T-cell (primary cell): Measurements from ENCODE around the gene STAT4. TPM values are rescaled to one million over a fixed set of nuclear protein-coding genes. Genes with fewer than 3 reads are reported as not detected.

Source experiments
- ATAC-seq, 4 experiments: fragments of 200-7000 bp in 3 of 4; fragments of 150-1000 bp in 1 of 4; cut with Tn5 transposase; replicated peaks in 1 of 4; 1 replicate in 3 of 4; 2 replicates in 1 of 4; pipeline ENCODE4 v1.10.0; 2021; ENCODE audit warnings: moderate library complexity in 3 of 4, mild to moderate bottlenecking in 2 of 4, moderate number of reproducible peaks in 1 of 4
- CTCF ChIA-PET, 2 donors: fragments of 300-600 bp; sonication (Branson Sonifier 250); formaldehyde crosslinking; loops; one replicate each; lab custom pipeline; 2022; ENCODE audit warnings: antibody characterized with exemption in 2 of 2; lab: Charles Lee
- POLR2A ChIA-PET, 2 donors: fragments of 300-600 bp; sonication (Branson Sonifier 250); formaldehyde crosslinking; loops; one replicate each; lab custom pipeline; 2022; ENCODE audit warnings: antibody characterized with exemption in 2 of 2; lab: Charles Lee
- DNase-seq, 35 experiments: peaks; one replicate each; pipeline versions ENCODE4 v3.0.0 to v3.0.0-alpha.2; 2013 to 2023
- H3K27ac ChIP-seq: one replicate; pipeline ENCODE4 v1.5.1; 2013; ENCODE audit warnings: low read length
- H3K27me3 ChIP-seq, 2 experiments: replicated peaks in 1 of 2; 1 replicate in 1 of 2; 2 replicates in 1 of 2; pipeline versions ENCODE4 v1.6.1 to v1.7.0; 2013; ENCODE audit warnings: low read length in 1 of 2, mixed read lengths in 1 of 2; ENCODE audit not compliant: control insufficient read depth in 2 of 2, insufficient read depth in 2 of 2; ENCODE audit errors: extremely low read depth in 1 of 2
- H3K36me3 ChIP-seq, 2 donors: 1 replicate in 1 of 2; 2 replicates in 1 of 2; pipeline versions ENCODE4 v1.6.1 to v1.7.0; 2013; ENCODE audit warnings: low read length in 1 of 2; ENCODE audit not compliant: control insufficient read depth in 2 of 2, insufficient read depth in 1 of 2; ENCODE audit errors: extremely low read depth in 1 of 2
- H3K4me1 ChIP-seq, 2 experiments: 1 replicate in 1 of 2; 2 replicates in 1 of 2; pipeline versions ENCODE4 v1.6.1 to v1.7.0; 2013; ENCODE audit warnings: low read length in 2 of 2, mixed read lengths in 1 of 2; ENCODE audit not compliant: insufficient read depth in 2 of 2, control insufficient read depth in 1 of 2; ENCODE audit errors: extremely low read depth in 1 of 2
- H3K4me3 ChIP-seq, 2 donors: 1 replicate in 1 of 2; 2 replicates in 1 of 2; pipeline versions ENCODE4 v1.5.1 to v1.7.0; 2013; ENCODE audit warnings: mild to moderate bottlenecking in 2 of 2, low read length in 1 of 2, moderate library complexity in 1 of 2; ENCODE audit not compliant: control insufficient read depth in 1 of 2; ENCODE audit errors: extremely low read depth in 1 of 2
- H3K9me3 ChIP-seq: 2 replicates; pipeline ENCODE4 v1.7.0; 2013
- H3K27ac Mint-ChIP-seq, 2 donors: one replicate each; pipeline ENCODE4 v1.8.0; 2020 to 2021; ENCODE audit warnings: mild to moderate bottlenecking in 2 of 2, mixed read lengths in 2 of 2
- H3K27me3 Mint-ChIP-seq, 2 donors: one replicate each; pipeline ENCODE4 v1.8.0; 2021 to 2022; ENCODE audit warnings: mixed read lengths in 2 of 2
- H3K36me3 Mint-ChIP-seq: one replicate; pipeline ENCODE4 v1.8.0; 2021; ENCODE audit warnings: mixed read lengths
- H3K4me1 Mint-ChIP-seq, 3 donors: one replicate each; pipeline ENCODE4 v1.8.0; 2020 to 2022; ENCODE audit warnings: mixed read lengths in 3 of 3, mild to moderate bottlenecking in 1 of 3
- H3K4me3 Mint-ChIP-seq, 3 donors: one replicate each; pipeline ENCODE4 v1.8.0; 2020 to 2022; ENCODE audit warnings: mild to moderate bottlenecking in 3 of 3, mixed read lengths in 3 of 3, moderate library complexity in 3 of 3
- H3K9me3 Mint-ChIP-seq, 3 donors: one replicate each; pipeline ENCODE4 v1.8.0; 2020 to 2022; ENCODE audit warnings: mixed read lengths in 3 of 3
- WGBS: methylation state at CpG from one replicate; pipeline ENCODE4 v1.1.5; 2013; ENCODE audit warnings: missing lambda C conversion rate; ENCODE audit not compliant: insufficient coverage; 5-methylcytosine and 5-hydroxymethylcytosine counted together
- total RNA-seq, 35 experiments: library from RNA in 6 of 35; stranded (reverse) in 6 of 35; fragments of 120-200 nt in 1 of 35; gene quantifications; one replicate each; pipeline versions ENCODE4 v1.2.1 to v1.2.4 and lab custom pipeline; 2013 to 2026

The STAT4 gene
- total RNA-seq, 5 donors from 2014 or later (not counting 1 experiment from before 2014, with no cell fraction given) = 79.5 to 141 (median 91.7) TPM

DNA sequence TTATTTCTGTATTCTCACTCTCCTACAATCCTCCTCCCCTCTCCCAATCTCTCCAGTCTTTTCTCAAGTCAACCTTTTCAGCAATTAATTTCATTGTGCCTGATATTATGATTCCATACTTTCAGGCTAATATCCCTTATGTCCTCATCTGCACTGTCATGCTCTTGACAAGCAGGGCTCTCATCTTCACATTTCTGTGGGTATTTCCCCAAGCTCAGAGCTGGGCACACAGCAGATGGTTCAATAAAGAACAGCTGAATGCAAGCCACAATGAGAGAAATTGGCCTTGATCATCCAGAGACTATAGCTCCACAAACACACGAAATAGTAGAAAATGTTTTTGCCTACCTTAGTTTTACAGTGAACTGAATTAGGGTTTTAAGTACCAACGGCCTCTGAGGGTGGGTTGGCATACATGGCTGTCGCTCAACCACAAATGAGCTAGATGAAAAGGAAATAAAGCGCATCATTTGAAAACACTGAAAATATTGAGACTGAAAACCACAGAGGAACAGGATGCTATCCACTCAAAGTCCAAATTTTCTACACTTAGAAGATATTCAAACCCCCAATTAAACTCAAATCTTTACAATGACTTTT is 89.3 kb downstream of the STAT4 start:
- POLR2A ChIA-PET = interaction anchor here (0.5 to 1.4 kb wide), 7 partner anchors 9 to 624 kb away, joined by 3 to 14 read pairs (median 4); partner anchors contain the start of gene STAT4 (in 1 of the 2)
- Histone ChIP-seq H3K9me3 (no peaks in the 10 kb centered on the region), H3K27ac (peak overlapping the region; percentile 74), H3K27me3 (no peaks in the 10 kb centered on the region), H3K4me1 (peaks cover 39 to 53% of the 10 kb centered on the region in 2 experiments), H3K4me3 (no peak overlapping the region), H3K36me3 (peaks cover 0 to 16% of the 10 kb centered on the region in 2 donors)
- Mint-ChIP-seq H3K27me3 (no peaks in the 10 kb centered on the region), H3K27ac (peak overlapping the region; percentile 97 to 98), H3K4me1 (peaks cover 68 to 77% (median 74%) of the 10 kb centered on the region in 3 donors), H3K9me3 (no peaks in the 10 kb centered on the region), H3K36me3 (peaks cover 48% of the 10 kb centered on the region), H3K4me3 (peak overlapping the region; percentile 7 to 67 (median 59))
- DNase-seq (peak in 31 of 35 experiments; percentile 11 to 65 (median 37)), ATAC-seq (peak; percentile 80 to 87 (median 84))
- no CpG with 5 or more reads among the region's 4 CpGs for WGBS
- CTCF ChIA-PET = interaction anchor here (0.6 to 4.9 kb wide), 15 partner anchors 8 to 462 kb away, joined by 3 to 63 read pairs (median 5); no protein-coding TSS in a partner anchor

DNA sequence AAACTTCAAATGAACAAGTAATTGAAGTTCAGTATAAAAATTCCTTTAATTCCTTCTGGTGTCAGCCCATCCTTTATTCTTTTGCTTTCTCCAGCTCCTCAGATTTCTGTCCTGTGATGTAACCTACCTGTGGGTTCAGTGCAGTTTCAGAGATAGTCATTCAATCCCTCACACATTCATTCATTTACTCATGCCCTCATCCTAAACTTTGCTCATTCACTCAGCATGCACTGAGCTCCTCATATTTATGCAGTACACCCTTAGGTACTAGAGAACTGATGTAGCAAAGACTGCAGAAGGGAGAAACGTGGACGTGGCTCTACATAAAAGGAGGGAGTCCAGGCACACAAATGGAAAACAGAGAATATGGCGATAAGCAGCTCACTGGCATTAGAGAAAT is 91.5 kb downstream of the STAT4 start:
- peaks cover 43% of the 10 kb centered on the region for H3K36me3 Mint-ChIP-seq
- H3K27ac Mint-ChIP-seq = peak overlapping the region; percentile 65 to 84
- no peak for ATAC-seq

DNA sequence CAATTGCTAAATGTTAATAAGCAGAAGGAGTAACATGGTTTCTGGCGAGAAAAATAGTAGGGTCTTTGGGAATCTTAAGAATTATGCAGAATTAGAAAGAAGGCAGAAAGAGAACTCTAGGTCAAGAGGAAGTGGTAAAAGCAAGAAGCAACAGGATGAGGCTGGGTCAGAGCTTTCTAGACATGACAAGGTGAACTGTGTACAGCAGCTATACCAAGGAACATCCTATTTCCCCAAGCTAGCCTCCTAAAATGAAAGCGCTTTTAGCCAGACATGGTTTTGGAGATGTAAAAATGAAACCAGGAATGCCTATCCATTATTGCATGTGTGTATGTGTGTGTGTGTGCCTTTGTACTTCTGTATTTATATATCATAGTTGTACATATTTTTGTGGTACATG is 94.6 kb downstream of the STAT4 start:
- ChIA-PET CTCF (interaction anchor here in 1 of 2 donors (0.7 to 1.2 kb wide), 2 partner anchors 93 to 99 kb away, joined by 3 to 5 read pairs; no protein-coding TSS in a partner anchor), POLR2A (interaction anchor here in 1 of 2 donors (1.0 kb wide), 1 partner anchor 15 kb away, joined by 5 read pairs; no protein-coding TSS in a partner anchor)
- Histone ChIP-seq H3K4me1 (peaks cover 18 to 29% of the 10 kb centered on the region in 2 experiments), H3K9me3 (no peaks in the 10 kb centered on the region), H3K36me3 (peaks cover 0 to 15% of the 10 kb centered on the region in 2 donors), H3K27me3 (no peaks in the 10 kb centered on the region), H3K27ac (peak overlapping the region; percentile 27), H3K4me3 (no peak overlapping the region)
- Mint-ChIP-seq H3K36me3 (peaks cover 24% of the 10 kb centered on the region), H3K4me1 (peaks cover 42 to 48% (median 44%) of the 10 kb centered on the region in 3 donors), H3K9me3 (no peaks in the 10 kb centered on the region), H3K27me3 (no peaks in the 10 kb centered on the region), H3K4me3 (peak overlapping the region in 1 of 3 donors; percentile 65), H3K27ac (peak overlapping the region; percentile 88 to 94)
- DNase-seq (peak in 3 of 35 experiments; percentile 3 to 56 (median 8)), ATAC-seq (peak; percentile 62 to 85 (median 76))
- 0% methylated on average over 1 of the region's 2 CpGs for WGBS

More for the DNA sequence above, 91.5 kb downstream of the STAT4 start:
- Mint-ChIP-seq H3K9me3 (no peaks in the 10 kb centered on the region), H3K4me3 (no peak overlapping the region), H3K4me1 (peaks cover 68 to 75% (median 72%) of the 10 kb centered on the region in 3 donors), H3K27me3 (no peaks in the 10 kb centered on the region)
- H3K27me3 ChIP-seq = no peaks in the 10 kb centered on the region
- no peak for DNase-seq
- POLR2A ChIA-PET = no interaction called here
- H3K4me1 ChIP-seq = peaks cover 38 to 39% of the 10 kb centered on the region in 2 experiments
- no peaks in the 10 kb centered on the region for H3K9me3 ChIP-seq
- CTCF ChIA-PET = interaction anchor here (0.6 to 2.8 kb wide), 4 partner anchors 9 to 98 kb away, joined by 3 to 22 read pairs (median 4); no protein-coding TSS in a partner anchor
- H3K27ac ChIP-seq = no peak overlapping the region
- 90% methylated on average over 3 of the region's 3 CpGs for WGBS
- H3K36me3 ChIP-seq = peaks cover 0 to 16% of the 10 kb centered on the region in 2 donors
- H3K4me3 ChIP-seq = no peak overlapping the region

DNA sequence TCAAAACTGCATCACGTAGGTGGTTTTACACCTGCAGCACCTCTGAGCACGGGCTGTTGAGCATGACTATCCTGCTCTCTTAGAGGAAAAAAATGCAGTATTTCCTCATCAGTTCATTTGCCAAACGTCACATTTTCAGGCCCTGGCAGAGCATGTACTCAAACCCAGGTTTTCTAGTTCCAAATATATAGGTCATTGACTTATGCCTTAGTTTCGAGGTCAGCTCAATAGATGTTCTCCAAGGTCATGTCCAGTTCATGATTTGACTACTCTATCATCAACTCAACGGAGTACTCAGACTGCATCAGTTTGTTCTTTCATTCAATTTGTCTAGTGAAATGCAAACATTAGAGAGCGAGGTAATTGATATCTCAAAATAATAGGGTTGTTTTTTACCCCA is 97.5 kb downstream of the STAT4 start:
- H3K27me3 Mint-ChIP-seq = no peaks in the 10 kb centered on the region

DNA sequence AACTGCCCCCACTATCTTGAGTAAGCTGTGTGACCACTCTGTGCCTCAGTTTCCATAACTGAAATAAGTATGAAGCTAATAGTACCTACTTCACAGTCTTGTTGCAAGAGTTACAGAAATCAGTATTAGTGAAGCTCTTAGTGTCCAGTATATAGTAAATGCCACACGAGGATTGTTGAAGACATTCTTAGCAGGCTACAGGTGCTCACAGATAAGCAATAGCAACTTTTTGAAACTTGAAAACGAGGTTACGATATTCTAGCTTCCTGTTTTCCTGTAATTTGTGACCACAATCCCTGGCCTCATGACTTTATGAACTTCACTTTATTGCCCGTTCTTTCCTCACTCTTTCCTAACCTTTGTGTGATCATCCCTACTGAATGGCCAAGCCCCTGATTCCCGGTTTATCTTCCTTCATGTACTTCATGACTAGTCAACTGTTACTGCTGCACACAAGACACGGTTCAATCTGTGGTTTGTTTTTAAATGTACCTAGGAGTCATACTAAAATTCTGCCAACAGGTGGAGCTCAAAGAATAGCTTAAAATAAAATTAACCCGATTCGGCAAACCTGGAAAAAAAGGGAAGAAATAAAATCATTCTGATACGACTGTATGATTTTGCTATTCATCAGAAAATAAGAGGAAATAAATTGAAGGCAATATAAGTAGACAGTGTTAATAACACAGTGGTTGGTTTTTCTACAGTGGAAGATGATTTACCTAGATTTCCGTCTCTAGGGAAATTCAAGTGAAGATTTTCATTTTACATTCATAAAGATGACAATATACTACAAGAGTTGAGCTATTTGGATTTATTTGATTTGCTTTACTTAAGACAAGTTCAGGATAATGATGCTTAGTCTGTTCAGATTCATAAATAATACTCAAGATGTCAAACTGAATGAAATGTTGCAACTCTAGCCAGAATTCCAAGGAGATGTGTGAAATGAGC is 98.7 kb downstream of the STAT4 start:
- Histone ChIP-seq H3K4me1 (peaks cover 8 to 15% of the 10 kb centered on the region in 2 experiments), H3K9me3 (no peaks in the 10 kb centered on the region), H3K36me3 (peaks cover 0 to 10% of the 10 kb centered on the region in 2 donors), H3K27me3 (no peaks in the 10 kb centered on the region), H3K27ac (peak overlapping the region; percentile 14), H3K4me3 (no peak overlapping the region)
- POLR2A ChIA-PET = interaction anchor here (0.6 to 2.1 kb wide), 15 partner anchors 8 to 170 kb away, joined by 3 to 16 read pairs (median 4); partner anchors contain the start of gene STAT4 (in 1 of the 2)
- Mint-ChIP-seq H3K27me3 (no peaks in the 10 kb centered on the region), H3K27ac (no peak overlapping the region), H3K36me3 (peaks cover 10% of the 10 kb centered on the region), H3K4me1 (peaks cover 23 to 26% (median 24%) of the 10 kb centered on the region in 3 donors), H3K4me3 (no peak overlapping the region), H3K9me3 (no peaks in the 10 kb centered on the region)
- peak; percentile 58 to 74 (median 68) for ATAC-seq
- WGBS = 0% methylated on average over 4 of the region's 10 CpGs
- CTCF ChIA-PET = interaction anchor here (0.5 to 8.1 kb wide), 62 partner anchors 10 to 1110 kb away, joined by 3 to 322 read pairs (median 5); partner anchors contain the start of gene STAT4 (in 2 of the 2)
- DNase-seq = peak in 6 of 35 experiments; percentile 5 to 77 (median 23)

More for the DNA sequence above, 97.5 kb downstream of the STAT4 start:
- ChIA-PET POLR2A (interaction anchor here in 1 of 2 donors (0.6 to 2.1 kb wide), 4 partner anchors 97 to 375 kb away, joined by 3 to 16 read pairs (median 6); partner anchors contain the start of gene STAT4), CTCF (interaction anchor here (0.6 to 8.1 kb wide), 35 partner anchors 10 to 1109 kb away, joined by 3 to 322 read pairs (median 8); partner anchors contain the start of gene STAT4 (in 1 of the 2))
- Histone ChIP-seq H3K36me3 (peaks cover 0 to 14% of the 10 kb centered on the region in 2 donors), H3K27me3 (no peaks in the 10 kb centered on the region), H3K27ac (peak overlapping the region; percentile 11), H3K4me1 (peaks cover 11 to 19% of the 10 kb centered on the region in 2 experiments), H3K4me3 (no peak overlapping the region), H3K9me3 (no peaks in the 10 kb centered on the region)
- peaks cover 28 to 32% (median 28%) of the 10 kb centered on the region in 3 donors for H3K4me1 Mint-ChIP-seq
- DNase-seq (no peak), ATAC-seq (no peak)
- no peak overlapping the region for H3K4me3 Mint-ChIP-seq
- H3K36me3 Mint-ChIP-seq = peaks cover 8% of the 10 kb centered on the region
- H3K27ac Mint-ChIP-seq = peak overlapping the region; percentile 33 to 50
- WGBS = 42% methylated on average over 3 of the region's 6 CpGs
- no peaks in the 10 kb centered on the region for H3K9me3 Mint-ChIP-seq
